HCEC 1CT (cell line): ENCODE data around the gene CD22.

Experiments
- DNase-seq: peaks from one replicate; pipeline ENCODE4 v3.0.0-alpha.2; 2017

The CD22 gene

DNA sequence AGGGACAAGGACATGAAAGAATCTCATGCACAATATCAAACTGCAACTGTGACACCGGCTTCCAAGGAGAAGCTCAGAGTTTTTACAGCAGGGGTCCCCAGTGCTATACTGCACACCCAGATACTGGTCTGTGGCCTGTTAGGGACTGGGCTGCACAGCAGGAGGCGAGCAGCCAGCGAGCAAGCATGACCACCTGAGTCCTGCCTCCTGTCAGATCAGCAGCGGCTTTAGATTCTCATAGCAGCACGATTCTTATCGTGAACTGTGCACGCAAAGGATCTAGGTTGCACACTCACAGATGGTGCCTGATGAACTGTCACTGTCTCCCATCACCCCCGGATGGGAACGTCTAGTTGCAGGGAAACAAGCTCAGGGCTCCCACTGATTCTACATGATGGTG lies 13.1 kb upstream of the CD22 start:
- no peak for DNase-seq

- DNase-seq: no peak
Observed at GRCh38 chr19:35316560-35316959, 12.4 kb upstream of the CD22 start.

- no peak for DNase-seq
Observed at GRCh38 chr19:35317464-35318043, 11.4 kb upstream of the CD22 start.

DNA sequence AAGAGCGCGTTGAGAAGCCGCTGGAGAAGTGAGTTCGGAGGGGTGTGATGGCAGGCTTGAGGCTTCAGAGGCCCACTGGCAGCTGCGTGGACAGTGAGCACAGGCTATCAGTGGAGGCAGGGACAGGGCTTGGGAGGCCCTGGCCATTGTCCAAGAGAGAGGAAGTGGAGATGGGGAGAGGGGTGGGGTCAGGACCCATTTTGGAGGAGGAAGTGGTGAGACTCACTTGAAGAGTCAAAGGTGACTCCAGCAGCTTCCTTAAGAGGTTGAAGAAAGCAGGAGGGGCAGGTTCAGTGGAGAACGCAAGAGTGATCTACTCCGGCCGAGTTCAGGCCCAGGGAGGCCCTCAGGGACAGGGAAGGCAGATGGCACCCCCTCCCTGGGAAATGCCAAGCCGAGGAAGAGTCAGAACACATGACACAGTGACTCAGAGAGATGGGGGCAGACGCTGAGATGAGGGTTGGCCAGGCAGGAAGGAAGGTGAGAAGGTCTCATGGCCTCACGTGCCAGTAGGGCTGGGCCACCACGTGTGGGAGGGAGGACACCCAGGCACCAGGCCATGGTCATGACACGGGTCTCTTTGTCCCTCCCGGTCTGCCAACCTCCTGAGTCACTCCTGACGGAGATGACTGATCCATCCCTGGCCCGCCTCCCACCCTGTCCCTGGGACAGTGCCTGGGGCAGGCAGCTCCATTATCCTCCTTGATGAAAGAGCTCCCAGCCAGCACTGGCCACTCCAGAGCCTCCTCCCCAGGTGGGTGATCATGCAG lies 10.1 kb upstream of the CD22 start:
- DNase-seq: peak; percentile 67

- DNase-seq: no peak
Observed at GRCh38 chr19:35320065-35320713, 8.8 kb upstream of the CD22 start.

DNA sequence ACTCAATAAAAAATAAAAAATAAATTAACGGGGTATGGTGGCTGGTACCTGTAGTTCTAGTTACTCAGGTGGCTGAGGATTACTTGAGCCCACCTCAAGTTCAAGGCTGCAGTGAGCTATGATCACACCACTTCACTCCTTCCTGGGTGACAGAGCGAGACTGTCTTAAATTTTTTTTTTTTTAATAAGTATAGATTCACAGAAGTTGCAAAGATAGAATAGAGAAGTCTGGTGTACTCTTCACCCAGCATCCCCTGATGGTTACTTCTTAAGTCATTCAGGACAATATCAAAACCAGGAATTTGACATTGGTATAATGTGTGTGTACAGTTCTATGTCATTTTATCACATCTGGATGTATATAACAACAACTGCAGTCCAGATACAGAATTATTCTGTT lies 7.7 kb upstream of the CD22 start:
- no peak for DNase-seq

DNA sequence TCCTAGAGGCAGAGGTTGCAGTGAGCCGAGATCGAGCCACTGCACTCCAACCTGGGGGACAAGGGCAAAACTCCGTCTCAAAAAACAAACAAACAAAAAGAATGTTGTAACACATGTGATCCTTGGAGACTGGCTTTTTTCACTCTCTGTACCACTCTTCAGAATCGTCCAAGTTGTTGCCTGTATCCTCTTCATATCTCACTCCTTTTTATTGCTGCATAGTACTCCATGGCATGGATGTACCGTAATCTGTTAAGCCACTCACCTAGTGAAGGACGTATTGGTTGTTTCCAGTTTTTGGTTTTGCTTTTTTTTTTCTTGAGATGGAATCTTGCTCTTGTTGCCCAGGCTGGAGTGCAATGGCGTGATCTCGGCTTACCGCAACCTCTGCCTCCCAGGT lies 7.0 kb upstream of the CD22 start:
- DNase-seq: no peak

DNA sequence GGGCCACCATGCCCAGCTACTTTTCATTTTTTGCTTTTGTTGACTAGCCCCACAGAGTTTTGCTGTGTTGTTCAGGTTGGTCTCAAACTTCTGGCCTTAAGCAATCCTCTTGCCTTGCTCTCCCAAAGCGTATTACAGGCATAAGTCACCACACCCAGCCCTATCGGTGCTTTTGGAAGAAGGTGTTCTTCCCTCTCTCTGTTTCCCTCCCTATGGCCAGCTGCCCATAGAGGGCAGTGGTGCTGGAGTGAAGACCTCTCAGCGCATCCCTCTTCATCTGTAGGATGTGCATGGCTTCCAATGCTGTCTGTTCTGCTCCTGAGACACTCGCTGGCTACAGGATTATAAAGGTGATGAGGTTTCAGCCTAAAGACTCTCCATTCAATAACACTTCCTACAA lies 1.3 kb upstream of the CD22 start:
- DNase-seq: no peak

DNA sequence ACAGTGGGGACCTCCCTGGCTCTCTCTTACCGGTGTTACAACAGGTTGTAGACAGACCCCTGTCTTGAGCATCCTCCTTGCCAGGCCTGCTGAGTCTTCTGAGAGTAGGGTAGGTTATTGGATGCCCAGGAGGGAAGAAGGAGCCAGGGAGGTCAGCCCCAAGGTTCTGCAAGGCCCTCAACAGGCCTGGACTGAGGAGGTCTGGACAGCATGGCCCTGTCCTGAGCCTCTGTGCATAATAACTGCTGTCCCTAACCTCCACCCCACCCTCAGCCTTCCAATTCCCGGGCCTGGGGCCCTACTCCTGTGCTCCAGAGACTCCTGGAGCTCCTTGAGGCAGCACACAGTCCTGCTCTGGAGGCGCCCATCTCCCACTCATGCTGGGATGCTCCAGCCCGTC lies 336 bp downstream of the CD22 start:
- DNase-seq: no peak

GRCh38 chr19:35330475-35330874 lies 1.5 kb downstream of the CD22 start:
- DNase-seq: no peak

DNA sequence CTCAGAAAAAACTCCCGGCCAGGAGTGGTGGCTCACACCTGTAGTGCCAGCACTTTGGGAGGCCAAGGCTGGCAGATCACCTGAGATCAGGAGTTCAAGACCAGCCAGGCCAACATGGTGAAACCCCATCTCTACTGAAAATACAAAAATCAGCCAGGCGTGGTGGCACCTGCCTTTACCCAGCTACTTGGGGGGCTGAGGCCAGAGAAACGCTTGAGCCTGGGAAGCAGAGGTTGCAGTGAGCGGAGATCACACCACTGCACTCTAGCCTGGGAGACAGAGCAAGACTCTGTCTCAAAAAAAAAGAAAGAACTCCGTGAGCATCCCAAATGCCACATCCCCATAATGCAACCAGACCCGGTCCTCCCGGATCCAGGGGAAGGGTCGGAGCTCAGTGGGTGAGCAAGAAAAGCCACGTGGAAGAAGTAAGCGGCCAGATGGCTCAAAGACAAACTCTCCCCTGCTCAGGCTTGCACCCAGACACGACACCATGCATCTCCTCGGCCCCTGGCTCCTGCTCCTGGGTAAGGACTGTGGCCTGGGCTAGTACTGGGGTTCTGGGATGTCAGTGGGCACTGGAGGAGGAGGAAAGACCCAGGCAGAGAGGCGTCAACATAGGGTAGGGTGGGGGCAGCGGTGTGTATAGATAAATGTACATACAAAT lies 2.7 kb downstream of the CD22 start:
- DNase-seq: no peak

GRCh38 chr19:35332817-35333216 lies 3.8 kb downstream of the CD22 start:
- DNase-seq: no peak

GRCh38 chr19:35334144-35334753 lies 5.3 kb downstream of the CD22 start:
- no peak for DNase-seq

DNA sequence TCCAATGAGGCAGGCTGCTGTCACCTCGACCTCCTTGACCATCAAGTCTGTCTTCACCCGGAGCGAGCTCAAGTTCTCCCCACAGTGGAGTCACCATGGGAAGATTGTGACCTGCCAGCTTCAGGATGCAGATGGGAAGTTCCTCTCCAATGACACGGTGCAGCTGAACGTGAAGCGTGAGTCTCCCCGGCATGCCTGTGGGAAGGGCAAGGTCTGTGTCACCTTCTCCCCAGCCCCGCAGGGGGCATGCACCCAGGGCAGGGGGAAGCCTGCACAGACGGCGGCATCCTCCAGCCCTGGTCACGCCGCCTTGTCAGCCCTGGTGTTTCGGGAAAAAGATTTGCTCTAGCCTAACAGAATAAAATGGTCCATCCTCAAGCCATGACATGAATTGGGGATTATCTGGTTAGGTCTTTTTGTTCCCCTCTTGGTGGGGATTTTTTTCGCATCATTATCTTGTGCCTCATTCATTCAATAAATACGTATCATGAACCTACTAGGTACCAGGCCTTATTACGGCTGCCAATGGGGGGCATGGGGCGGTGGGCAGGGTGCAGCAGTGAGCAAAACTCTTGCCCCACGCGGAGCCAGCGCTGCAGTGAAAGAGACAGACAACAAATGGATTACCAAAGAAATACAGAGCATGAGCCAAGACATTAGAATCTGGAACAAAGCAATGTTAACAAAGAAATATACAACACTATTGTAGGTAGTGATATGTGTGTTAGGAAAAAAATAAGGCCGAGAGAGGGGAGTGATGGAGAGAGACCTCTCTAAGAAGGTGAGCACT lies 7.4 kb downstream of the CD22 start:
- DNase-seq: no peak

DNA sequence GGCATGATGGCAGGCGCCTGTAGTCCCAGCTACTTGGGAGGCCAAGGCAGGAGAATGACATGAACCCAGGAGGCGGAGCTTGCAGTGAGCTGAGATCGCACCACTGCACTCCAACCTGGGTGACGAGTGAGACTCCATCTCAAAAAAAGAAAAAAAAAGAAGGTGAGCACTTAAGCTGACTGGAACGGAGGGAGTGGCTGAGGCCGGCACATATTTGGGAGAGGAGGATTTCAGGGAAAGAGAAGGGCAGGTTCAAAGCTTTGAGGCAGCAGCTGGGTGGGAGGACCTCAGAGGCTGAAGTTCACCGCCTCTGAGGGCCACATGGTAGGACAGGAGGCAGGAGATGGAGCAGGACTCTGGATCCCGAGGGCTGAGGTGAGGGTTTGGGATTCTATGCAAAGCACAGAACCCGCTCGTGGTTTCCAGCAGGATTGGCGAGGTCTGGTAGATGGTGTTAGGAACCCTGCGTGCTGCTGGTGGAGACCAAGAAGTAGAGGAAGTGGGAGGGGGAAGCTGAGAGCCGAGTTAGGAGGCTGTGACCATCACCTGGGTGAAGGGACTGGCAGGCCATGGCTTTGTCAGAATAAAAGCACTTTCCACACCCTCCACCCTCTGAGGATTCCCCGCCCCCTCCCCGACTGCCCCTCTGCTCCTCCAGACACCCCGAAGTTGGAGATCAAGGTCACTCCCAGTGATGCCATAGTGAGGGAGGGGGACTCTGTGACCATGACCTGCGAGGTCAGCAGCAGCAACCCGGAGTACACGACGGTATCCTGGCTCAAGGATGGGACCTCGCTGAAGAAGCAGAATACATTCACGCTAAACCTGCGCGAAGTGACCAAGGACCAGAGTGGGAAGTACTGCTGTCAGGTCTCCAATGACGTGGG lies 8.4 kb downstream of the CD22 start:
- DNase-seq: no peak

- DNase-seq: no peak
Observed at GRCh38 chr19:35337984-35338296, 9.0 kb downstream of the CD22 start.

DNA sequence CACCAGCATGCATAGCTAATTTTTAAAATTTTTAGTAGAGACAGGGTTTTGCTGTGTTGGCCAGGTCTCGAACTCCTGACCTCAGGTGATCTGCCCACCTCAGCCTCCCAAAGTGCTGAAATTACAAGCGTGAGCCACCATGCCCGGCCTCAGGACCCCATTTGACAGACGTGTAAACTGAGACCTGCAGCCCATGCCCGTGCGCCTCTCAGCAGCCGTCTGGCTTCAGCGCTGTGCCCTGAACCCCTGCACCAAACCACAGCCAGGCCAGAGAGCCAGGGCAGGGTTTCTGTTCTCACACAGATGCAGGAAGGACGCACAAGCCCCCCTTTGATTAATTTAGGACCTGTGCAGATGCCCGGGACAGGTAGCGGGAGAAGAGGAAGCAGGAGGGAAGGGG lies 11.4 kb downstream of the CD22 start:
- DNase-seq: no peak

GRCh38 chr19:35341006-35341405 lies 12.0 kb downstream of the CD22 start:
- no peak for DNase-seq

DNA sequence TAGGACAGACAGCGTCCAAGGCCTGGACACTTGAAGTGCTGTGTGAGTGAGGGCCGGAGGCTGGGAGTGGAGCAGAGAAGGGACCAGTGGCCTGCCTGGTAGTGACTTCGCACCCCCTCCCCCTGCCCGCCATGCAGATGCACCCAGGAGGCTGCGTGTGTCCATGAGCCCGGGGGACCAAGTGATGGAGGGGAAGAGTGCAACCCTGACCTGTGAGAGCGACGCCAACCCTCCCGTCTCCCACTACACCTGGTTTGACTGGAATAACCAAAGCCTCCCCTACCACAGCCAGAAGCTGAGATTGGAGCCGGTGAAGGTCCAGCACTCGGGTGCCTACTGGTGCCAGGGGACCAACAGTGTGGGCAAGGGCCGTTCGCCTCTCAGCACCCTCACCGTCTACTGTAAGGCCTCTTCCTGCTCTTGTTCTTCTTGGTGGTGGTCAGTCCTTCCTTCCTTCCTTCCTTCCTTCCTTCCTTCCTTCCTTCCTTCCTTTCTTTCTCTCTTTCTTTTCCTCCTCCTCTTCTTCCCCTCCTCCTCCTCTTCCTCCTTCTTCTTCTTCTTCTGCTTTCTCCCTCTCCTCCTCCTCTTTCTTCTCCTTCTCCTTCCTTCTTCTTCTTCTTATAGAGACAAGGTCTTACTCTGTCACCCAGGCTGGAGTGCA lies 12.7 kb downstream of the CD22 start:
- no peak for DNase-seq

GRCh38 chr19:35342430-35342829 lies 13.4 kb downstream of the CD22 start:
- no peak for DNase-seq

- no peak for DNase-seq
Observed at GRCh38 chr19:35344511-35345031, 15.6 kb downstream of the CD22 start.
